ES-I3 (cell line): ENCODE data around the gene TMIGD1.

Experiments used
- H3K36me3 ChIP-seq: 2 replicates; pipeline ENCODE4 v1.6.1; 2013; ENCODE audit warnings: mild to moderate bottlenecking, low read length, control low read depth, moderate library complexity; ENCODE audit not compliant: insufficient read depth
- H3K4me1 ChIP-seq: 2 replicates; pipeline ENCODE4 v1.6.1; 2013; ENCODE audit warnings: mild to moderate bottlenecking, control low read depth, low read length; ENCODE audit not compliant: insufficient read depth
- H3K9ac ChIP-seq: 2 replicates; pipeline ENCODE4 v1.6.1; 2013; ENCODE audit warnings: low read depth, mild to moderate bottlenecking, low read length, moderate library complexity
- H3K9me3 ChIP-seq: 2 replicates; pipeline ENCODE4 v1.6.1; 2013; ENCODE audit warnings: mild to moderate bottlenecking, low read length, moderate library complexity; ENCODE audit not compliant: control insufficient read depth, insufficient read depth

Gene TMIGD1

GRCh38 chr17:30326809-30327208, 7.0 kb downstream of the TMIGD1 start:
- Histone ChIP-seq H3K4me1 (peaks cover 4% of the 10 kb centered on the region; the same call in 1 of the 2 replicates), H3K9ac (no peak overlapping the region)

GRCh38 chr17:30324723-30325122, 9.1 kb downstream of the TMIGD1 start:
- Histone ChIP-seq H3K36me3 (no peaks in the 10 kb centered on the region), H3K9me3 (no peaks in the 10 kb centered on the region), H3K9ac (no peak overlapping the region), H3K4me1 (peaks cover 4% of the 10 kb centered on the region; the same call in 1 of the 2 replicates)

More at GRCh38 chr17:30326809-30327208, 7.0 kb downstream of the TMIGD1 start:
- Histone ChIP-seq H3K36me3 (no peaks in the 10 kb centered on the region), H3K9me3 (no peaks in the 10 kb centered on the region)

DNA sequence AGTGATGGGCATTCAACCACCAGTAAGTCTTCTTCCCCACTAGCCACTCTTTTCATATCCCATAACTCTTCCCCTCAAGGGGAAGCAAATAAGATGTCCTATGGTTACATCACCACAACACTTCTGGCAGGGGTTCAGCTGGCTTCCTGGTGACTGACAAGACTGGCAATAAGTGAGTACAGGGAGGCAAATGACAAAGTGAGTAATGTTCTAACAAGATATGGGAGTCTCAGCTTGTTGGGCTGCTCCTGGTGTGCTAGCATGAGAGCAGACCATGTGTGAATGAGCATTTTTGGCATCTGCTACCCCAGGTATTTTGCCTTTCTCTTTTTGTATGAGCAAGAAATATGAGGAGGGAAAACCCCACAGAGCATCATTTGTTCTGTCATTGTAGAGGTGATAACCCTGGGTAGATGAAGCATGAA, 9.9 kb downstream of the TMIGD1 start:
- Histone ChIP-seq H3K9me3 (no peaks in the 10 kb centered on the region), H3K9ac (no peak overlapping the region), H3K4me1 (peaks cover 4% of the 10 kb centered on the region; the same call in 1 of the 2 replicates), H3K36me3 (no peaks in the 10 kb centered on the region)

DNA sequence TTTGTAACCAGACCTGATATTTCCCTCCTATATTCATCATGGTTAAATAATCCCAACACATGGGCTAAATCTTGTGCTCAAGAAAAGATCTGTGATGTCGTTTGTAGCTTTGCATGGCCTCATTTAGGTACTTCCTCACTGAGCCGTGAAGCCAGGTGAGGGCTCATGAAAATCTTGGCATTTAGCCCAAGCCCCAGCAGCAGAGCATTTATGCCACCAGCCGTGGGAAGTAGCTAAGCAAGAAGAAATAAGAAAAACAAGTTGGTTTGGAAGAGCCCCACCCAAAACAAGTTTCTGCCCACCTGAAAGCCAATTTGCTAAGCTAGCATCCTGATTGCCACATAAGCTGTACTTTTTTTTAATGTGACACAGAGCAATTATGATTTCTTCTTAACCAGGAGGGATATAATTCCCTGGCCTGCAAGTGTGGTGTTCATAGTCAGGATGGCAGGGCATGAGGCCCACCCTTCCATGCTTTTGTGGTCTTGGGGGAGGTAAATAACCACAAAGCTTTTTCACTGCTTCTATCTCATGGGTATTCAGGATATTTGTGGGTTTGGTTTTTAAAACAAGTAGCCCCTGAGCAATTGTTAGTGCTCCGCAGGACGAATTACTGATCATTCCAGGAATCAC, 10.5 kb downstream of the TMIGD1 start:
- peaks cover 4% of the 10 kb centered on the region; the same call in 1 of the 2 replicates for H3K4me1 ChIP-seq
- H3K9me3 ChIP-seq = no peaks in the 10 kb centered on the region
- no peaks in the 10 kb centered on the region for H3K36me3 ChIP-seq
- no peak overlapping the region for H3K9ac ChIP-seq

DNA sequence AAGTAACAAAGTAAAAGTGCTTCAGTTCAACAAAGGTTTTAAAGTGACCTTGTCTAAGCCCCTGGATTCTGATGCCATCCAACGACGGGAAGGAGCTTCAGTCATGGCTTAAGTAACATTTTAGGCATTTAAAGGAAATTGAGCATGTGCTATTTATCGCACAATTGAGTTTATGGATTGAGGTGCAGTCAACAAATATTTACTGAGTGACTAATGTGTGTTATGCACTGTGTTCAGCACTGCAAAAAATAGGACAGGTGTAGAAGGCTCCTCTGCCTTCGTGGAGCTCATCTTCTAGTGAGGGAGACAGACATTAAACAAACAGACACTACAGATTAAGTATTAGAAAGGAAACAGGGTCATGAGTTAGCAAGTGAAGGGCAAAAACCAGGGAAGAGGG, 12.5 kb downstream of the TMIGD1 start:
- peaks cover 4% of the 10 kb centered on the region; the same call in 1 of the 2 replicates for H3K4me1 ChIP-seq
- H3K9me3 ChIP-seq = no peaks in the 10 kb centered on the region
- no peak overlapping the region for H3K9ac ChIP-seq
- no peaks in the 10 kb centered on the region for H3K36me3 ChIP-seq

DNA sequence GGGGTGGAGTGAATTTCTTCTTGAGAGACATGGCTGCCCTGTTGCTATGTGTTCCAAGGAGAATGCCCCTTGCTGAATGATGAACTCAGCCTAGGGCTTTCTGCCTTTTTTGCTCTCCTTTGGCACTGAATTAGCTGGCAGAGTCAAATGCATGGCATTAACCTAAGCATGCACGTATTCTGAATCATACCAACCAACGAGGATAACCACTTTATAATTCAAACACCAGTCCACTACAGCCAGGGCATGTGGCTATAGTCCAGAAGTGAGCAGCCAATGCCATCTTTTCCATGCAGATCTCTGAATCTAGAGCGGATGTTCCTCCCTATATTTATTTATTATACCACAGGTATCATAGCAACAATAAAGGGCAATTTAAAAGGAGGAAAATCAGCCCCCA, 15.7 kb downstream of the TMIGD1 start:
- H3K9me3 ChIP-seq = no peaks in the 10 kb centered on the region
- H3K36me3 ChIP-seq = no peaks in the 10 kb centered on the region
- no peak overlapping the region for H3K9ac ChIP-seq
- H3K4me1 ChIP-seq = no peaks in the 10 kb centered on the region

- H3K4me1 ChIP-seq = no peaks in the 10 kb centered on the region
- no peak overlapping the region for H3K9ac ChIP-seq
- H3K9me3 ChIP-seq = no peaks in the 10 kb centered on the region
- no peaks in the 10 kb centered on the region for H3K36me3 ChIP-seq
Observed at GRCh38 chr17:30316736-30317135, 17.1 kb downstream of the TMIGD1 start.

- Histone ChIP-seq H3K9ac (no peak overlapping the region), H3K4me1 (no peaks in the 10 kb centered on the region), H3K9me3 (no peaks in the 10 kb centered on the region), H3K36me3 (no peaks in the 10 kb centered on the region)
Observed at GRCh38 chr17:30315106-30315505, 18.8 kb downstream of the TMIGD1 start.

- Histone ChIP-seq H3K36me3 (no peaks in the 10 kb centered on the region), H3K9me3 (no peaks in the 10 kb centered on the region), H3K4me1 (no peaks in the 10 kb centered on the region), H3K9ac (no peak overlapping the region)
Observed at GRCh38 chr17:30314474-30314873, 19.4 kb downstream of the TMIGD1 start.

- Histone ChIP-seq H3K9me3 (no peaks in the 10 kb centered on the region), H3K9ac (no peak overlapping the region), H3K36me3 (no peaks in the 10 kb centered on the region), H3K4me1 (no peaks in the 10 kb centered on the region)
Observed at GRCh38 chr17:30312226-30312625, 21.6 kb downstream of the TMIGD1 start.

- H3K9me3 ChIP-seq = no peaks in the 10 kb centered on the region
- no peaks in the 10 kb centered on the region for H3K4me1 ChIP-seq
- H3K9ac ChIP-seq = no peak overlapping the region
- H3K36me3 ChIP-seq = no peaks in the 10 kb centered on the region
Observed at GRCh38 chr17:30310562-30310961, 23.3 kb downstream of the TMIGD1 start.

- H3K9ac ChIP-seq = no peak overlapping the region
- H3K4me1 ChIP-seq = no peaks in the 10 kb centered on the region
- no peaks in the 10 kb centered on the region for H3K36me3 ChIP-seq
- H3K9me3 ChIP-seq = no peaks in the 10 kb centered on the region
Observed at GRCh38 chr17:30309591-30309990, 24.3 kb downstream of the TMIGD1 start.

- Histone ChIP-seq H3K36me3 (no peaks in the 10 kb centered on the region), H3K9ac (no peak overlapping the region), H3K9me3 (no peaks in the 10 kb centered on the region), H3K4me1 (no peaks in the 10 kb centered on the region)
Observed at GRCh38 chr17:30308406-30308805, 25.5 kb downstream of the TMIGD1 start.

DNA sequence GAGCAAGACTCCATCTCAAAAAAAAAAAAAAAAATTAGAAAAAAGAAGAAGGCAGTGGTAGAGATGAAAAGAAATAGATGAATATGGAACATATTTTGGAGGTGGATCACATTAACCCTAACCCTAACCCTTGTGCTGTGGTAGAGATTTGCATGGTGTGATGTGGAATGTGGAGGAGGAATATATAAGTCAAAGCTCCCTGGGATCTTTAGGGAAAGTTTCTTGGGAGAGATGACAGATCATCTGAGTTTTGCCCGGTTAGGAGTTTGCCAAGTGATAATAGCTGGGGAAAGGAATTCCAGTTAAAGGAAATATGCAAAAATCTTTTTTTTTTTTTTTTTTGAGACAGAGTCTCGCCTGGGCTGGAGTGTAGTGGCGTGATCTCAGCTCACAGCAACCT, 29.1 kb downstream of the TMIGD1 start:
- no peak overlapping the region for H3K9ac ChIP-seq
- H3K4me1 ChIP-seq = no peaks in the 10 kb centered on the region
- H3K9me3 ChIP-seq = no peaks in the 10 kb centered on the region
- H3K36me3 ChIP-seq = no peaks in the 10 kb centered on the region

GRCh38 chr17:30302241-30302640, 31.6 kb downstream of the TMIGD1 start:
- Histone ChIP-seq H3K9me3 (no peaks in the 10 kb centered on the region), H3K4me1 (no peaks in the 10 kb centered on the region), H3K36me3 (no peaks in the 10 kb centered on the region), H3K9ac (no peak overlapping the region)
